ENCODE measurements around the gene GAL3ST3.

DNA sequence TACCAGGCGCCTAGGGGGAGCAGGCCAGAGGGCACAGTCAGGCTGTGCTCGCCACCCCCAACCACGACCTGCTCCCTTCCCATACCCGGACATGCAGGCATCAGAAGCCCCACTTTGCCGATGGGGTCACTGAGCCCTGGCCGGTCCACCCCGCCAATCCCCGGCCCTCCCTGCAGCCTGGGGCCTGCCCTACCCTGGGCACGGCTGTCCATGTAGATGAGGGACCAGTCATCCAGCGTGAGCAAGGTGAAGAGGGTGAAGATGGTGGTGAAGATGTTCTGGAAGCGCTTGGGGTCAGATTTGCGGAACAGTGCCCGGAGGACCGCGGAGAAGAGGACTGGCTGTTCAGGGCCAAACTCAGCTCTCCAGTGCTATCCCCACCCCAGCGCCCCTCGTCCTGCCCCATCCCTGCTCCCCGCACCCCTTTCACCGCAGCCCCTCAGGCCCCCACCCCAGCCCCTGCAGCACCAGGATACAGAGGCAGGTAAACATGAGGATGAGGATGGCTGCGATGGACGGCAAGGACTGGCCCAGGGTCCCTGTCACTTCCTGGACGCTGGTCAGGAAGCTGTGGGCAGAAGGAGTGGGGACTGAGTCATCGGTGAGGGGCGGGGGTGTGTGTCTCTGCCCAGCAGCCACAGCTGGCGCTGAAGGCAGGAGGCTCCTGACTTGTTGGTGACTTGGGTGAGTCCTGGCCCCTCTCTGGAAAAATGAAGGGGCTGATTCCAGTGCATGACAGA is 28.2 kb downstream of the GAL3ST3 start:
- no peak for TF ChIP-seq CTCF (IDR thresholded peaks at IDR 0.05)
- TF ChIP-seq POLR2A (IDR thresholded peaks at IDR 0.05): no peak

Measured in thyroid gland (tissue), 4 donors.